ENCODE results near the gene AMER3.

The AMER3 gene

GRCh38 chr2:130737592-130737991, 17.7 kb upstream of the AMER3 start:
- no peak overlapping the region for H3K4me3 ChIP-seq (ENCODE audit: low read depth, low read length)
- TF ChIP-seq CTCF (IDR thresholded peaks at IDR 0.05; ENCODE audit: borderline replicate concordance, insufficient read depth, low read depth, low read length) = no peak

GRCh38 chr2:130740671-130741070, 14.7 kb upstream of the AMER3 start:
- no peak for TF ChIP-seq CTCF (IDR thresholded peaks at IDR 0.05; ENCODE audit: borderline replicate concordance, insufficient read depth, low read depth, low read length)
- no peak overlapping the region for H3K4me3 ChIP-seq (ENCODE audit: low read depth, low read length)

GRCh38 chr2:130743278-130743677, 12.1 kb upstream of the AMER3 start:
- TF ChIP-seq CTCF (IDR thresholded peaks at IDR 0.05; ENCODE audit: borderline replicate concordance, insufficient read depth, low read depth, low read length) = no peak
- no peak overlapping the region for H3K4me3 ChIP-seq (ENCODE audit: low read depth, low read length)

GRCh38 chr2:130744287-130745117, 10.8 kb upstream of the AMER3 start:
- no peak overlapping the region for H3K4me3 ChIP-seq (ENCODE audit: low read depth, low read length)
- TF ChIP-seq CTCF (IDR thresholded peaks at IDR 0.05; ENCODE audit: borderline replicate concordance, insufficient read depth, low read depth, low read length) = no peak

- no peak overlapping the region for H3K4me3 ChIP-seq (ENCODE audit: low read depth, low read length)
- no peak for TF ChIP-seq CTCF (IDR thresholded peaks at IDR 0.05; ENCODE audit: borderline replicate concordance, insufficient read depth, low read depth, low read length)
Observed at GRCh38 chr2:130749078-130749477, 6.3 kb upstream of the AMER3 start.

GRCh38 chr2:130749641-130750040, 5.7 kb upstream of the AMER3 start:
- TF ChIP-seq CTCF (IDR thresholded peaks at IDR 0.05; ENCODE audit: borderline replicate concordance, insufficient read depth, low read depth, low read length) = no peak
- H3K4me3 ChIP-seq (ENCODE audit: low read depth, low read length) = no peak overlapping the region

GRCh38 chr2:130754811-130755210, 529 bp upstream of the AMER3 start:
- H3K4me3 ChIP-seq (ENCODE audit: low read depth, low read length) = no peak overlapping the region

More at GRCh38 chr2:130754811-130755210, 529 bp upstream of the AMER3 start:
- TF ChIP-seq CTCF (IDR thresholded peaks at IDR 0.05; ENCODE audit: borderline replicate concordance, insufficient read depth, low read depth, low read length) = no peak

Data from GM12875 (cell line).